HAP-1 (cell line): ENCODE data around the gene ELOVL6.

Experiments used
- DNase-seq, 2 experiments: peaks; one replicate each; pipeline ENCODE4 v3.0.0-alpha.2; 2016 to 2020; ENCODE audit warnings: low spot score in 2 of 2
- H3K27me3 ChIP-seq: fragments of 250-450 bp; sonication (Bioruptor Pico); 2 replicates; pipeline ENCODE4 v1.5.1; 2020; ENCODE audit warnings: low read depth, mild to moderate bottlenecking, moderate library complexity
- H3K36me3 ChIP-seq: fragments of 250-450 bp; sonication (Bioruptor Pico); replicated peaks from 2 replicates; pipeline ENCODE4 v1.5.1; 2020; ENCODE audit warnings: mild to moderate bottlenecking
- H3K4me1 ChIP-seq: fragments of 250-450 bp; sonication (Bioruptor Pico); 2 replicates; pipeline ENCODE4 v1.5.1; 2020; ENCODE audit warnings: mild to moderate bottlenecking
- H3K4me3 ChIP-seq: fragments of 250-450 bp; sonication (Bioruptor Pico); 2 replicates; pipeline ENCODE4 v1.5.1; 2020; ENCODE audit warnings: mild to moderate bottlenecking, moderate library complexity
- H3K9me3 ChIP-seq: fragments of 250-450 bp; sonication (Bioruptor Pico); 2 replicates; pipeline ENCODE4 v1.5.1; 2020; ENCODE audit warnings: mild to moderate bottlenecking, moderate library complexity
- in situ Hi-C: fragments of 300-500 bp; cut with MboI; formaldehyde crosslinking; loops from 3 replicates; pipeline ENCODE4 v1.14.3; 2020; ENCODE audit warnings: low sequenced_read_pairs, inconsistent platforms, mixed read lengths

Gene ELOVL6

GRCh38 chr4:110138551-110138950 lies 59.9 kb downstream of the ELOVL6 start:
- Histone ChIP-seq H3K9me3 (no peaks in the 10 kb centered on the region), H3K27me3 (no peaks in the 10 kb centered on the region), H3K36me3 (peaks cover 4% of the 10 kb centered on the region; the same call in 1 of the 2 replicates), H3K4me3 (no peak overlapping the region), H3K4me1 (no peaks in the 10 kb centered on the region)
- in situ Hi-C loops = no loop called here
- DNase-seq = no peak

GRCh38 chr4:110137829-110138228 lies 60.6 kb downstream of the ELOVL6 start:
- Histone ChIP-seq H3K9me3 (no peaks in the 10 kb centered on the region), H3K36me3 (peaks cover 4% of the 10 kb centered on the region; the same call in 1 of the 2 replicates), H3K4me1 (no peaks in the 10 kb centered on the region), H3K4me3 (no peak overlapping the region), H3K27me3 (no peaks in the 10 kb centered on the region)
- in situ Hi-C loops = no loop called here
- DNase-seq = no peak

GRCh38 chr4:110135523-110135922 lies 62.9 kb downstream of the ELOVL6 start:
- no peak for DNase-seq
- peaks cover 4% of the 10 kb centered on the region; the same call in 1 of the 2 replicates for H3K36me3 ChIP-seq
- in situ Hi-C loops = no loop called here
- H3K4me1 ChIP-seq = no peaks in the 10 kb centered on the region
- no peaks in the 10 kb centered on the region for H3K27me3 ChIP-seq
- H3K9me3 ChIP-seq = no peaks in the 10 kb centered on the region
- no peak overlapping the region for H3K4me3 ChIP-seq

- H3K9me3 ChIP-seq = no peaks in the 10 kb centered on the region
- H3K4me1 ChIP-seq = no peaks in the 10 kb centered on the region
- no peaks in the 10 kb centered on the region for H3K27me3 ChIP-seq
- in situ Hi-C loops = no loop called here
- H3K36me3 ChIP-seq = peaks cover 4% of the 10 kb centered on the region; the same call in 1 of the 2 replicates
- no peak overlapping the region for H3K4me3 ChIP-seq
- no peak for DNase-seq
Measured at GRCh38 chr4:110135076-110135475, 63.3 kb downstream of the ELOVL6 start.

GRCh38 chr4:110134269-110134869 lies 64.0 kb downstream of the ELOVL6 start:
- Histone ChIP-seq H3K36me3 (peaks cover 4% of the 10 kb centered on the region; the same call in 1 of the 2 replicates), H3K4me1 (no peaks in the 10 kb centered on the region), H3K27me3 (no peaks in the 10 kb centered on the region), H3K4me3 (no peak overlapping the region), H3K9me3 (no peaks in the 10 kb centered on the region)
- in situ Hi-C loops = no loop called here
- no peak for DNase-seq

- Histone ChIP-seq H3K4me3 (no peak overlapping the region), H3K4me1 (no peaks in the 10 kb centered on the region), H3K36me3 (peaks cover 4% of the 10 kb centered on the region; the same call in 1 of the 2 replicates), H3K9me3 (no peaks in the 10 kb centered on the region), H3K27me3 (no peaks in the 10 kb centered on the region)
- DNase-seq = no peak
- in situ Hi-C loops = no loop called here
Measured at GRCh38 chr4:110132816-110133719, 65.3 kb downstream of the ELOVL6 start.

GRCh38 chr4:110131916-110132315 lies 66.5 kb downstream of the ELOVL6 start:
- H3K9me3 ChIP-seq = no peaks in the 10 kb centered on the region
- in situ Hi-C loops = no loop called here
- no peaks in the 10 kb centered on the region for H3K27me3 ChIP-seq
- H3K4me1 ChIP-seq = no peaks in the 10 kb centered on the region
- no peak for DNase-seq
- peaks cover 4% of the 10 kb centered on the region; the same call in 1 of the 2 replicates for H3K36me3 ChIP-seq
- no peak overlapping the region for H3K4me3 ChIP-seq

- DNase-seq = no peak
- Histone ChIP-seq H3K27me3 (no peaks in the 10 kb centered on the region), H3K4me1 (no peaks in the 10 kb centered on the region), H3K9me3 (no peaks in the 10 kb centered on the region), H3K4me3 (no peak overlapping the region), H3K36me3 (peaks cover 4% of the 10 kb centered on the region; the same call in 1 of the 2 replicates)
- in situ Hi-C loops = no loop called here
Measured at GRCh38 chr4:110130576-110131358, 67.6 kb downstream of the ELOVL6 start.

GRCh38 chr4:110129544-110129943 lies 68.9 kb downstream of the ELOVL6 start:
- Histone ChIP-seq H3K27me3 (no peaks in the 10 kb centered on the region), H3K36me3 (no peaks in the 10 kb centered on the region; the same call in 1 of the 2 replicates), H3K4me1 (no peaks in the 10 kb centered on the region), H3K4me3 (no peak overlapping the region), H3K9me3 (no peaks in the 10 kb centered on the region)
- in situ Hi-C loops = no loop called here
- no peak for DNase-seq

GRCh38 chr4:110128472-110128919 lies 69.9 kb downstream of the ELOVL6 start:
- no peak for DNase-seq
- no peaks in the 10 kb centered on the region for H3K27me3 ChIP-seq
- no peaks in the 10 kb centered on the region; the same call in 1 of the 2 replicates for H3K36me3 ChIP-seq
- no peaks in the 10 kb centered on the region for H3K4me1 ChIP-seq
- no peaks in the 10 kb centered on the region for H3K9me3 ChIP-seq
- no peak overlapping the region for H3K4me3 ChIP-seq
- in situ Hi-C loops = no loop called here

GRCh38 chr4:110128029-110128428 lies 70.4 kb downstream of the ELOVL6 start:
- in situ Hi-C loops = no loop called here
- H3K4me3 ChIP-seq = no peak overlapping the region
- H3K9me3 ChIP-seq = no peaks in the 10 kb centered on the region
- H3K36me3 ChIP-seq = no peaks in the 10 kb centered on the region; the same call in 1 of the 2 replicates
- H3K4me1 ChIP-seq = no peaks in the 10 kb centered on the region
- H3K27me3 ChIP-seq = no peaks in the 10 kb centered on the region
- DNase-seq = no peak

- Histone ChIP-seq H3K36me3 (no peaks in the 10 kb centered on the region), H3K4me3 (no peak overlapping the region), H3K4me1 (no peaks in the 10 kb centered on the region), H3K9me3 (no peaks in the 10 kb centered on the region), H3K27me3 (no peaks in the 10 kb centered on the region)
- in situ Hi-C loops = no loop called here
- DNase-seq = no peak
Measured at GRCh38 chr4:110124711-110125110, 73.7 kb downstream of the ELOVL6 start.

GRCh38 chr4:110122201-110122600 lies 76.2 kb downstream of the ELOVL6 start:
- no peak for DNase-seq
- in situ Hi-C loops = no loop called here

More at GRCh38 chr4:110122201-110122600, 76.2 kb downstream of the ELOVL6 start:
- Histone ChIP-seq H3K4me1 (no peaks in the 10 kb centered on the region), H3K9me3 (no peaks in the 10 kb centered on the region), H3K27me3 (no peaks in the 10 kb centered on the region), H3K36me3 (no peaks in the 10 kb centered on the region), H3K4me3 (no peak overlapping the region)
